Fibroblast of peridontal ligament (primary cell): ENCODE results near the gene ADORA1.

Experiments used
- DNase-seq: peaks from one replicate; pipeline ENCODE4 v3.0.0-alpha.2; 2010; ENCODE audit errors: extremely low read depth

Gene ADORA1

DNA sequence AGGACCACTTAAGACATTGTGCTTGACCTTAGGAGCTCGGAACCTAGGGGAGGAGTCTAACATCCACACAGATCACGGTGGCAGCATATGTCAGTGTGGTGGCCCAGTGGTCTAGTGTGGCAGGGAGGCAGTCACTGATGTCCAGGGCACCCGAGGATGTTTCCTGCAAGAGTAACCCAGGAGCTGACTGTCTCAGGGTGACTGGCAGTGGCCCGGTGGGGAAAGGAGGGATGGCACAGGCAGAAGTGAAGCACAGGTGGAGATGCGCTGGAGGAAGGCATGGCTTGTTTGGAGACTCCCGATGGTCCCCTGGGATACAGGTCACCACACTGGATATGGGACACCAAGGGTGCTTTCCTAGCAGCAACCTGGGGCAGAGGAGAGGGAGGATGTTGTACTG, 85.6 kb downstream of the ADORA1 start:
- DNase-seq = no peak

DNA sequence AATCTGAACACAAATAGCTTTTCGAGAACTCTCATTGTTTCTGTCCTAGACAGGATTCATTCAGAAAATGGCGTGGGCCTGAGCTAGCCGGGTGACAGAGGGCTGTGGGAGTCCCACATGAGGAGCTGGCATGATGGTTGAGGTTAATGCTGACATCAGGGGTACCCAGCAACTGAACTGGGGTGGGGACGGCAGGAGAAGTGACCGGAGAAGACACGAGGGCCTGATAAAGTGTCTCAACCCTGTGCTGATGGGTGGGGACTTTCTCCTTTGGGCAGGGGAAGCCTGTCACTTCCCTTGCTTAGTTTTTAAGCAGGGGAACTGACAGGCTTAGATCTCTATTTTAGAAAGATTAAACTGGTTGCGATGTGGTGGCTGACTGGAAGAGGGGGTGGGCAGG, 87.3 kb downstream of the ADORA1 start:
- no peak for DNase-seq

DNA sequence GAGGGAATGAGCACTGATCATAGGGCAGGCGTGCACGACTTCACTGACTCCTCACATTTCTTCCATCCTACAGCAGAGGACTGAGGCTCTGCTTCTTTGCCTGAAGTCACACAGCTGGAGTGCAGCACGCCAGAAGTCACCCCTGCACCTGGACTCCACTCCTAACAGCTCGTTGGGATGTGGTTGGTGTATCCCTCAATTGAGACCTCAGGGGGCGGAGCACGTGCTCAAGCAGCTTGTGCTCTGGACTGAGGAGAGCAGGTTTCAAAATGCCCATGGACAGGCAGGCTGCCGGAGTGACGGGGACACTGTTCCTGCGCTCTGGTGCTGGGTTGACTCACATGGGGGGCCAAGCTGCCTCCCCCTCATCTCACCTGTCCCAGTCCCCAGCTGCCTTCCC, 88.0 kb downstream of the ADORA1 start:
- no peak for DNase-seq

DNA sequence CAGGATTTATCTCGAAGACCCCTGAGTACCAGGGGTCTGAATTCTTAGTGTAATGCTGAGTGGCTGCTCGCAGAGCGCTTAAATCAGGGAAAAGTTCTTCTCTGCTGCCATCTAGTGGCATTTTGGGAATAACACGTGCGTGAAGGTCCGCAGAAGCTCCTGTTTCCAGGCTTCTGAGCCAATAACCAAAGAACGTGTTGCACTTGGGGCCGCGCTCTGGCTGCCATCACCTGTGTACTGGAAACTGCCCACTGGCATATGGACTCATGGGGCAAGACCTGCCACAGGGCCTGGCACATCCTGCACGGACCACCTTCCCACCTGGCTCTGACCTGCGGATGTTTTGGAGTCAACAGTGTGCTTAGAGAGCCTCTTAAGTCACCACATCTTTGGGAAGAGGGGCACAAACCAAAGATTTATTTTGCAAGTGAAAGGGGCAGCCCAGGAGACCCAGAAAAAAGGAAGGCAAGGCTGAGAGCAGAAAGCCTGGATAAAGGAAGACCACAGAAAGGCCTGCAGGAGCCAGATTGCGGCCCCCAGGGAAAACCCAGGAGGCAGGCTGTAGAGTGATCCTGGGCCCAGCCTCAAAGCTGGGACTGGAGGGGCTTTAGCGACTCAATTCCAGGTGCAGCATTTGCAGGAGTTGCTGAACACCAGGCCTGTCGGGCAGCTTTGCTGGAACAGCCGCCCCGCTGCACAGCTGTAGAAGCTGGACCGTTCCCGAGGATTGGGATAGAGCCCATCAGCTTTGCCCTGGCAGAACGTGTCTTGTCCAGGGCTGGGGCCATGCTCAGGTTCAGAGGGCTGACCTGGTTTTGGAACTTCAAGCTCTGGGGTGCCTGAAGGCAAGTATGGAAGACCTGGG, 89.0 kb downstream of the ADORA1 start:
- DNase-seq = peak; percentile 84
